ACHN (cell line): ENCODE measurements around the gene GCC2.
"Not testable (repeated sequence)": the region's sequence is repeated elsewhere in the genome, so short reads cannot be mapped to it uniquely, and the experiment has no call there.

Experiments
- DNase-seq: peaks from one replicate; pipeline ENCODE4 v3.0.0-alpha.2; 2015
- in situ Hi-C: cut with HindIII; loops from 2 replicates; pipeline ENCODE4 v1.10.0; 2017; ENCODE audit warnings: low sequenced_read_pairs, low pct_ligation_motif_present, low pct_unique_long_range_greater_than_20kb

Gene GCC2

GRCh38 chr2:108548208-108549003 is 99.4 kb downstream of the GCC2 start:
- DNase-seq: no peak

DNA sequence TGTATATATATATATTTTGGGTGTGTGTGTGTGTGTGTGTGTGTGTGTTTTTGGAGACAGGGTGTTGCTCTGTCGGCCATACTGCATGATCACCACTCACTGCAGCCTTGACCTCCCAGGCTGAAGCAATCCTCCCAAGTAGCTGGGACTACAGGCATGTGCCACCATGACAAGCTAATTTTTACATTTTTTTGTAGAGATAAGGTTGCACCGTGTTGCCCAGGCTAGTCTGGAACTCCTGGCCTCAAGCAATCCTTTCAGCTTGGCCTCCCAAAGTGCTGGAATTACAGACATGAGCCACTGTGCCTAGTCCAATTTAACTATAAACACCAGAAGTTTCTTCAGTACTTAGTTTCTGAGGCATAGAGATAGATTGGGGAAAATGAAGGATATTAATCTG is 103.6 kb downstream of the GCC2 start:
- no peak for DNase-seq
- in situ Hi-C loops: no loop called here

More at GRCh38 chr2:108548208-108549003, 99.4 kb downstream of the GCC2 start:
- in situ Hi-C loops: no loop called here

GRCh38 chr2:108553209-108553919 is 104.4 kb downstream of the GCC2 start:
- in situ Hi-C loops: no loop called here
- no peak for DNase-seq

- DNase-seq: no peak
- in situ Hi-C loops: no loop called here
These were observed 105.5 kb downstream of the GCC2 start for GRCh38 chr2:108554528-108554927.

GRCh38 chr2:108555572-108555971 is 106.6 kb downstream of the GCC2 start:
- in situ Hi-C loops: no loop called here
- no peak for DNase-seq

DNA sequence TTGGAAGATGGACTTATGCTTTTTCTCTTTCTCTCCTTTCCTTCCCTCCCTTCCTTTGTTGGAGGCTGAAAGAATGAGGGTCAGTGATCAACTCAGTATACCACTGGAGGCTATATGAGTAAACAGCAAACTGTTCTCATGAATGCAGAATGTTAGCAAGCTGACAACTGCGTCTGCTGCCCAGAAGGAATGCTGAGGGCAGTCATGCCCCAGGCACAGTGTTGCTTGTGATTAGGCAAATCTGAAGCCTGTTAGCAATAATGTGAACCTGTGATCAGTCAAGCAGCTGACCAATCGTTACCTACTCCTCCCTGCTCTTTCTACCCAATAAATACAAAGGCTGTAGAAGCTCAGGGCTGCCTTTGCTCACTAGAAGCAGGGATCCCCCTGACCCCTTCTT is 107.6 kb downstream of the GCC2 start:
- DNase-seq, in situ Hi-C loops: not testable (repeated sequence)
